ENCODE results near the gene ILRUN. TPM values are rescaled to one million over a fixed set of nuclear protein-coding genes. Genes with fewer than 3 reads are reported as not detected.

The ILRUN gene
- total RNA-seq, 1 donor from 2014 or later, result 48.4 TPM

DNA sequence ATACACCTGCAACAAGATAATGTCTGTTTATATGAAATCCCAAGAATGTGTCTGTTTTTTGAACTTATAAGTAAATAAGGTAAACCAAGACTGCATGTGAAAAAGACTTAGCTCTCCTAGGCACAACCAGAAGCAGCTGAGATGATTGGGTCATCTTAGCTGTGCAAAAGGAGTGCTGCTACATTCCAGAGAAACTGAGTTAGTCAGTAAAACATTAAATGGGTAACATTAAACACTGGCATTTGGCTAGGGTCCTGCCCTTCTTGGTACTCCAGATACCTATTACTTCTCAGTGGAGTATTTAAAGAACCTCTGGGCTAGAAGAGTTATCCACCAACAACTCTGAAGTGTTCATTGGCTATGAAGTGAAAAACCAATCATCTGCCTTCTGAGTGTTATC, 47.8 kb downstream of the ILRUN start:
- Histone ChIP-seq H3K27me3 (no peaks in the 10 kb centered on the region), H3K4me3 (no peak overlapping the region), H3K27ac (no peak overlapping the region), H3K9me3 (no peaks in the 10 kb centered on the region), H3K36me3 (peaks cover 0 to 19% of the 10 kb centered on the region in 2 donors), H3K4me1 (peaks cover 15% of the 10 kb centered on the region)
- intact Hi-C loops (cut with DNase I), result no loop called here
- no peak for DNase-seq (ENCODE audit: extremely low spot score in 2 of 2)
- TF ChIP-seq POLR2A (IDR thresholded peaks at IDR 0.05), result no peak
- TF ChIP-seq, protein P1, sequence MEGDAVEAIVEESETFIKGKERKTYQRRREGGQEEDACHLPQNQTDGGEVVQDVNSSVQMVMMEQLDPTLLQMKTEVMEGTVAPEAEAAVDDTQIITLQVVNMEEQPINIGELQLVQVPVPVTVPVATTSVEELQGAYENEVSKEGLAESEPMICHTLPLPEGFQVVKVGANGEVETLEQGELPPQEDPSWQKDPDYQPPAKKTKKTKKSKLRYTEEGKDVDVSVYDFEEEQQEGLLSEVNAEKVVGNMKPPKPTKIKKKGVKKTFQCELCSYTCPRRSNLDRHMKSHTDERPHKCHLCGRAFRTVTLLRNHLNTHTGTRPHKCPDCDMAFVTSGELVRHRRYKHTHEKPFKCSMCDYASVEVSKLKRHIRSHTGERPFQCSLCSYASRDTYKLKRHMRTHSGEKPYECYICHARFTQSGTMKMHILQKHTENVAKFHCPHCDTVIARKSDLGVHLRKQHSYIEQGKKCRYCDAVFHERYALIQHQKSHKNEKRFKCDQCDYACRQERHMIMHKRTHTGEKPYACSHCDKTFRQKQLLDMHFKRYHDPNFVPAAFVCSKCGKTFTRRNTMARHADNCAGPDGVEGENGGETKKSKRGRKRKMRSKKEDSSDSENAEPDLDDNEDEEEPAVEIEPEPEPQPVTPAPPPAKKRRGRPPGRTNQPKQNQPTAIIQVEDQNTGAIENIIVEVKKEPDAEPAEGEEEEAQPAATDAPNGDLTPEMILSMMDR (IDR thresholded peaks at IDR 0.05), result no peak
- no peak for TF ChIP-seq POLR2AphosphoS5 (IDR thresholded peaks at IDR 0.05; ENCODE audit: insufficient read depth in 1 of 2, low read depth in 1 of 2)

Small RNA genes within 50 kb of the gene (small RNA-seq; reads per million reads assigned to genes)
- not detected for gene RN7SL200P

Other genes with a start within 250 kb of the ILRUN start
- gene PACSIN1, start 230.7 kb downstream of the ILRUN start, total RNA-seq, result 0.74 TPM
- gene SPDEF, start 140.4 kb downstream of the ILRUN start, total RNA-seq, result not detected
- 77.3 TPM for gene SNRPC, start 60.7 kb upstream of the ILRUN start, total RNA-seq
- gene BLTP3A, start 95.3 kb upstream of the ILRUN start, total RNA-seq, result 10.1 TPM
- 11.3 TPM for gene TAF11, start 191.3 kb upstream of the ILRUN start, total RNA-seq
- gene ANKS1A, start 192.5 kb upstream of the ILRUN start, total RNA-seq, result 24.3 TPM